A549 (cell line): ENCODE measurements around the gene LRRC7. TPM values are rescaled to one million over a fixed set of nuclear protein-coding genes. Genes with fewer than 3 reads are reported as not detected.

Source experiments
- ATAC-seq, 2 experiments: fragments of 200-7000 bp in 1 of 2; fragments of >200 bp in 1 of 2; cut with Nextera tagmentation in 1 of 2; cut with Tn5 transposase in 1 of 2; 3 replicates each; pipeline versions ENCODE4 v1.8.0 to v1.9.1; 2018 to 2020; ENCODE audit warnings: mild to moderate bottlenecking in 1 of 2, moderate library complexity in 1 of 2
- CTCF ChIA-PET: fragments of 300-600 bp; sonication (Branson Sonifier 250); formaldehyde crosslinking; extraction: SDS; loops from one replicate; lab custom pipeline; 2021; ENCODE audit warnings: antibody characterized with exemption, inconsistent platforms; lab: Yijun Ruan, JAX
- POLR2A ChIA-PET: fragments of 350-600 bp; formaldehyde crosslinking; extraction: SDS; loops from one replicate; lab custom pipeline; 2021; ENCODE audit warnings: antibody characterized with exemption, inconsistent platforms; lab: Yijun Ruan, JAX
- DNase-seq, 2 experiments: peaks; one replicate each; pipeline versions ENCODE4 v3.0.0 to v3.0.0-alpha.2; 2011 to 2016; ENCODE audit warnings: low read depth in 1 of 2, low spot score in 1 of 2
- FAIRE-seq: peaks from 2 replicates; lab custom pipeline; 2011; peaks lifted over from hg19 to GRCh38; lab: Jason Lieb, UNC
- H3K27ac ChIP-seq, 2 experiments: fragments of >200 bp; sonication (Bioruptor Twin); formaldehyde crosslinking; 3 replicates each; pipeline ENCODE4 v1.5.1; 2016 to 2017
- H3K4me1 ChIP-seq: fragments of >200 bp; sonication (Bioruptor Twin); formaldehyde crosslinking; 3 replicates; pipeline ENCODE4 v1.6.1; 2016
- H3K4me2 ChIP-seq: fragments of >200 bp; sonication (Bioruptor Twin); formaldehyde crosslinking; 3 replicates; pipeline ENCODE4 v1.6.1; 2016
- H3K4me3 ChIP-seq: fragments of >200 bp; sonication (Bioruptor Twin); formaldehyde crosslinking; 3 replicates; pipeline ENCODE4 v1.5.1; 2016
- H3K9me3 ChIP-seq: fragments of >200 bp; sonication (Bioruptor Twin); formaldehyde crosslinking; 3 replicates; pipeline ENCODE4 v1.6.1; 2016
- CBX2 ChIP-seq: fragments of 200-600 bp; sonication (generic); IDR thresholded peaks from 2 replicates; pipeline ENCODE4 v1.6.1; 2016; ENCODE audit warnings: low read depth, mild to moderate bottlenecking, borderline replicate concordance
- CTCF ChIP-seq: fragments of >200 bp; sonication (Bioruptor Twin); formaldehyde crosslinking; IDR thresholded peaks from 3 replicates; pipeline ENCODE4 v1.5.1; 2016
- ELK1 ChIP-seq: fragments of 150-350 bp; IDR thresholded peaks from 2 replicates; pipeline ENCODE4 v1.6.1; 2014; ENCODE audit warnings: low read depth, mild to moderate bottlenecking, low read length
- ESRRA ChIP-seq: fragments of 150-350 bp; IDR thresholded peaks from 2 replicates; pipeline ENCODE4 v1.6.1; 2014; ENCODE audit warnings: mild to moderate bottlenecking, low read length, borderline replicate concordance
- FOSB ChIP-seq: fragments of 250-450 bp; sonication (Bioruptor Pico); IDR thresholded peaks from 2 replicates; pipeline ENCODE4 v1.5.0; 2020; ENCODE audit warnings: mild to moderate bottlenecking, moderate library complexity
- FOXS1 ChIP-seq: fragments of 250-450 bp; sonication (Bioruptor Pico); IDR thresholded peaks from 2 replicates; pipeline ENCODE4 v1.5.0; 2020; ENCODE audit warnings: mild to moderate bottlenecking, moderate library complexity
- HDAC2 ChIP-seq: fragments of 200-600 bp; sonication (generic); IDR thresholded peaks from 2 replicates; pipeline ENCODE4 v1.6.1; 2016
- HEYL ChIP-seq: fragments of 250-450 bp; sonication (Bioruptor Pico); IDR thresholded peaks from 2 replicates; pipeline ENCODE4 v1.8.0; 2021; ENCODE audit warnings: mild to moderate bottlenecking, moderate library complexity
- HMGXB4 ChIP-seq: fragments of 250-450 bp; sonication (Bioruptor Pico); IDR thresholded peaks from 2 replicates; pipeline ENCODE4 v1.5.0; 2021; ENCODE audit warnings: mild to moderate bottlenecking, moderate library complexity, borderline replicate concordance
- HOXB5 ChIP-seq: fragments of 250-450 bp; sonication (Bioruptor Pico); IDR thresholded peaks from 2 replicates; pipeline ENCODE4 v1.5.0; 2020; ENCODE audit warnings: mild to moderate bottlenecking, moderate library complexity
- JUN ChIP-seq, 2 experiments: fragments of >200 bp; sonication (Bioruptor Twin); formaldehyde crosslinking; IDR thresholded peaks; 2 replicates in 1 of 2; 3 replicates in 1 of 2; pipeline ENCODE4 v1.6.1; 2016 to 2017
- KDM1A ChIP-seq: fragments of 200-600 bp; sonication (generic); IDR thresholded peaks from 2 replicates; pipeline ENCODE4 v1.6.1; 2016; ENCODE audit warnings: low read depth, mild to moderate bottlenecking
- KDM5A ChIP-seq: fragments of 200-600 bp; sonication (generic); IDR thresholded peaks from 2 replicates; pipeline ENCODE4 v1.6.1; 2016; ENCODE audit warnings: antibody characterized with exemption, mild to moderate bottlenecking
- MAX ChIP-seq: IDR thresholded peaks from 2 replicates; pipeline ENCODE4 v1.6.1; 2012
- NFE2L2 ChIP-seq: fragments of 150-350 bp; conservative IDR thresholded peaks from 2 replicates; pipeline ENCODE4 v1.6.1; 2014; ENCODE audit warnings: low read length
- POLR2A ChIP-seq: IDR thresholded peaks from 2 replicates; pipeline ENCODE4 v1.6.1; 2012; ENCODE audit warnings: mild to moderate bottlenecking, low read length
- RARB ChIP-seq: fragments of 250-450 bp; sonication (Bioruptor Pico); IDR thresholded peaks from 2 replicates; pipeline ENCODE4 v1.8.0; 2021; ENCODE audit warnings: mild to moderate bottlenecking, moderate library complexity
- REST ChIP-seq: fragments of 200-600 bp; sonication (generic); IDR thresholded peaks from 2 replicates; pipeline ENCODE4 v1.6.1; 2016; ENCODE audit warnings: antibody characterized with exemption, mild to moderate bottlenecking, moderate library complexity
- TP53 ChIP-seq: fragments of 250-450 bp; sonication (Bioruptor Pico); IDR thresholded peaks from 2 replicates; pipeline ENCODE4 v1.5.0; 2021; ENCODE audit warnings: mild to moderate bottlenecking, moderate library complexity
- WGBS: methylation state at CpG from one replicate; pipeline ENCODE4 v1.1.6; 2017; ENCODE audit errors: missing lambda C conversion rate; 5-methylcytosine and 5-hydroxymethylcytosine counted together
- polyA plus RNA-seq, 4 experiments: library from polyadenylated mRNA; depleted of rRNA in 3 of 4; stranded (reverse); fragments of >200 nt; fragmentation: RNase III in 1 of 4; extraction: RNeasy Plus Mini Kit Qiagen cat#74134 plus additional on column Dnase treatment in 1 of 4; gene quantifications; 2 replicates in 3 of 4; 3 replicates in 1 of 4; pipeline ENCODE4 v1.2.3, GENCODE V29; 2011 to 2017

LRRC7 gene
- polyA plus RNA-seq, 2 of the 4 experiments (the other 2 are of a cell fraction): not detected

GRCh38 chr1:69613414-69613813, 45.7 kb downstream of the LRRC7 start:
- POLR2A ChIA-PET: no interaction called here
- WGBS: 60% methylated on average over 3 of the region's 3 CpGs
- no peak for DNase-seq

GRCh38 chr1:69638673-69639072, 71.0 kb downstream of the LRRC7 start:
- Histone ChIP-seq H3K4me1 (no peaks in the 10 kb centered on the region), H3K27ac (no peak overlapping the region), H3K4me3 (no peak overlapping the region), H3K4me2 (no peak overlapping the region), H3K9me3 (no peaks in the 10 kb centered on the region)
- TF ChIP-seq HDAC2: no peak
- FAIRE-seq (no peak), DNase-seq (no peak), ATAC-seq (no peak)
- CTCF ChIA-PET: no interaction called here
- WGBS: 0% methylated on average over 1 of the region's 1 CpG
- POLR2A ChIA-PET: no interaction called here

More at GRCh38 chr1:69613414-69613813, 45.7 kb downstream of the LRRC7 start:
- no peak for ATAC-seq
- H3K4me2 ChIP-seq: no peak overlapping the region
- TF ChIP-seq RARB (CRISPR knock-in tag) (no peak), KDM5A (no peak), FOXS1 (CRISPR knock-in tag) (no peak), FOSB (CRISPR knock-in tag) (no peak), ELK1 (no peak), JUN (IDR thresholded peaks at IDR 0.05) (no peak), CTCF (no peak), HMGXB4 (CRISPR knock-in tag) (no peak), KDM1A (no peak), MAX (no peak), ESRRA (no peak), HOXB5 (CRISPR knock-in tag) (no peak), NFE2L2 (no peak)
- TF ChIP-seq, all 56 proteins: peak for 0
- CTCF ChIA-PET: no interaction called here
- Histone ChIP-seq H3K27ac (no peak overlapping the region), H3K4me3 (no peak overlapping the region), H3K4me1 (no peaks in the 10 kb centered on the region), H3K9me3 (no peaks in the 10 kb centered on the region)
- FAIRE-seq: no peak

- TF ChIP-seq JUN (IDR thresholded peaks at IDR 0.05): no peak
- DNase-seq: no peak
- no peak for FAIRE-seq
- Histone ChIP-seq H3K4me3 (no peak overlapping the region), H3K4me1 (no peaks in the 10 kb centered on the region), H3K9me3 (no peaks in the 10 kb centered on the region), H3K4me2 (no peak overlapping the region), H3K27ac (no peak overlapping the region)
- ATAC-seq: no peak
- CTCF ChIA-PET: no interaction called here
- POLR2A ChIA-PET: no interaction called here
These were observed 71.4 kb downstream of the LRRC7 start for GRCh38 chr1:69639159-69639558.

- Histone ChIP-seq H3K9me3 (no peaks in the 10 kb centered on the region), H3K27ac (no peak overlapping the region), H3K4me1 (no peaks in the 10 kb centered on the region), H3K4me2 (no peak overlapping the region), H3K4me3 (no peak overlapping the region)
- ChIA-PET POLR2A (no interaction called here), CTCF (no interaction called here)
- TF ChIP-seq HOXB5 (CRISPR knock-in tag) (no peak), HEYL (no peak), CTCF (no peak), CBX2 (no peak), FOXS1 (CRISPR knock-in tag) (no peak), TP53 (CRISPR knock-in tag) (no peak), JUN (IDR thresholded peaks at IDR 0.05) (no peak), REST (no peak), POLR2A (no peak)
- no peak for DNase-seq
- FAIRE-seq: no peak
- ATAC-seq: no peak
These were observed 75.5 kb downstream of the LRRC7 start for GRCh38 chr1:69643266-69643665.
